K562 (cell line): ENCODE measurements around the gene ST3GAL3. TPM values are rescaled to one million over a fixed set of nuclear protein-coding genes. Genes with fewer than 3 reads are reported as not detected.
A peak's percentile ranks its signal among the peaks of the same experiment; 100 is the strongest.

Experiments
- BHLHE40 ChIP-seq: IDR thresholded peaks from 2 replicates; pipeline ENCODE4 v1.6.1; 2011; ENCODE audit warnings: low read length, improper control_type of control experiment
- COPS2 ChIP-seq: fragments of 450-650 bp; conservative IDR thresholded peaks from 2 replicates; pipeline ENCODE4 v1.6.1; 2016; ENCODE audit warnings: mild to moderate bottlenecking, moderate library complexity
- ESRRA ChIP-seq: fragments of 450-650 bp; IDR thresholded peaks from 2 replicates; pipeline ENCODE4 v1.6.1; 2014; ENCODE audit warnings: low read depth, mild to moderate bottlenecking, moderate library complexity, borderline replicate concordance
- HEY1 ChIP-seq: fragments of 250-450 bp; sonication (Bioruptor Pico); IDR thresholded peaks from 2 replicates; pipeline ENCODE4 v1.5.0; 2020; ENCODE audit warnings: mild to moderate bottlenecking, moderate library complexity, borderline replicate concordance
- MAZ ChIP-seq, 2 experiments: fragments of 450-650 bp in 1 of 2; sonication (generic) in 1 of 2; formaldehyde crosslinking; IDR thresholded peaks in 1 of 2; conservative IDR thresholded peaks in 1 of 2; 2 replicates each; pipeline versions ENCODE4 v1.4.0 to v1.5.0; 2020; ENCODE audit warnings: mild to moderate bottlenecking in 1 of 2, missing genetic modification reagents in 1 of 2
- PHF8 ChIP-seq: fragments of 200-600 bp; sonication (generic); IDR thresholded peaks from 2 replicates; pipeline ENCODE4 v1.6.1; 2012; ENCODE audit warnings: mixed run types, mild to moderate bottlenecking, inconsistent platforms, low read length, moderate library complexity, borderline replicate concordance
- SIN3A ChIP-seq, 2 experiments: fragments of 150-350 bp in 1 of 2; IDR thresholded peaks; 2 replicates each; pipeline ENCODE4 v1.6.1; 2011 to 2016; ENCODE audit warnings: borderline replicate concordance in 2 of 2, low read depth in 2 of 2, low read length in 2 of 2, mild to moderate bottlenecking in 2 of 2, moderate library complexity in 2 of 2; ENCODE audit not compliant: control insufficient read depth in 1 of 2
- STAG1 ChIP-seq: sonication (generic); formaldehyde crosslinking; IDR thresholded peaks from 2 replicates; pipeline ENCODE4 v1.5.0; 2020; ENCODE audit warnings: missing genetic modification reagents, borderline replicate concordance
- TBL1XR1 ChIP-seq, 2 experiments: IDR thresholded peaks; 2 replicates each; pipeline ENCODE4 v1.6.1; 2012; ENCODE audit warnings: improper control_type of control experiment in 2 of 2, low read length in 2 of 2, mild to moderate bottlenecking in 1 of 2
- TRIM28 ChIP-seq: fragments of 450-650 bp; IDR thresholded peaks from 2 replicates; pipeline ENCODE4 v1.6.1; 2017
- ZBTB17 ChIP-seq: fragments of 450-650 bp; formaldehyde crosslinking; IDR thresholded peaks from 2 replicates; pipeline ENCODE4 v1.4.0; 2020; ENCODE audit warnings: mild to moderate bottlenecking
- ZNF217 ChIP-seq: sonication (generic); formaldehyde crosslinking; IDR thresholded peaks from 2 replicates; pipeline ENCODE4 v1.8.0; 2022; ENCODE audit warnings: mild to moderate bottlenecking, missing genetic modification reagents
- polyA plus RNA-seq, 8 experiments: library from polyadenylated mRNA; depleted of rRNA in 4 of 8; stranded (reverse) in 5 of 8; unstranded in 3 of 8; fragments of >200 nt; fragmentation: Nextera tagmentation in 2 of 8; fragmentation: Illumina TruSeq in 1 of 8; extraction: Ambion mirVana in 2 of 8; extraction: Trizol in 1 of 8; gene quantifications; 2 replicates each; pipeline versions ENCODE4 v1.2.1 to v1.2.3, GENCODE V29; 2011 to 2014; ENCODE audit warnings: inconsistent platforms in 1 of 8, missing spikeins in 1 of 8
- total RNA-seq, 7 experiments: library from RNA; depleted of rRNA in 6 of 7; stranded (reverse); fragments of >200 nt in 6 of 7; fragmentation: Illumina TruSeq in 2 of 7; extraction: Trizol in 2 of 7; gene quantifications; 2 replicates each; pipeline versions ENCODE4 v1.2.1 to v1.2.3, GENCODE V29; 2011 to 2021; ENCODE audit warnings: low replicate concordance in 1 of 7
- TF ChIP-seq, protein P1 (sequence below): fragments of 450-650 bp; IDR thresholded peaks from 2 replicates; pipeline ENCODE4 v1.6.1; 2016; ENCODE audit warnings: mild to moderate bottlenecking, moderate library complexity

ST3GAL3 gene
- total and polyA plus RNA-seq, 9 of the 15 experiments (the other 6 are each of a cell fraction or from before 2014, with no cell fraction given), result 1.2 to 18.9 (median 11.0) TPM

DNA sequence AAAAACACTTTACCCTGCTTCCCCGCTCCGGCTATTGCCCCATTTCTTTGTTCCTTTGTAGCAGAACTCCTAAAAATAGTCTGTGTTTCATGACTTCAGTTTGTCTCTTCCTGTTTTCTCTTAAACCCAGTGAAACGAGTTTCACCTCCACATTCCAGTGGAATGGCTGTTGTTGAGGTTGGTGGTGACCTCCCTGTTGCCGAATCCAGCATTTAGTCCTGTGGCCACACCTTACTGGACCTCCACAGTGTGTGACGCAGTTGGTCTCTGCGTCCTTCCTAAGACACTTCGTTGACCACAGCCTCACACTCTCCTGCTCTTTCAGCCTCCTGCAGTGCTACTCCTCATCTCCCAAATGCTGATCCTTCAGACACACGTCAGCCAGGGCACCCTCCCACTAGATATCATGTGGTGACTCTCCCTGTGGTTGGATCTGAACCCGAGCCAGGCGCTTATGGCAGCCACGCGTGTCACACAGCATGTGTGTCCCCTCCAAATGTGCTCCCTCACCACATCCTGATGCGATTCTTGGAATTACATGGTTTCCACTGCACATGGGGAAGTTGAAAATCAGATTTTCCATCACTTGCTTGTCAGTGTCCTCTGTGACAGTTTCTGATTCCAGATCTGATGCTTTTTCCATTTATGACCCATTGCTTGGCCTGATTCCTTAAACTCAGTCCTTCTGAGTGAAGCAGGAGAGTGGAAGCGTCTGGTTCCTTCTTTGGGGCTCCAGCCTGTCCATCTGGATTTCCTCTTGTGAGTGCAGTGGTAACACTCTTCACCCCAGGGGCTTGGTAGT lies 127.1 kb downstream of the ST3GAL3 start (continued):
- TF ChIP-seq SIN3A (IDR thresholded peaks at IDR 0.05; ENCODE audit: borderline replicate concordance in 2 of 2, control insufficient read depth in 1 of 2, low read depth in 2 of 2, low read length in 2 of 2) (peak in 1 of 2 experiments; percentile 36; a peak in 1 of 4 replicates), COPS2 (no peak), STAG1 (no peak), PHF8 (peak; percentile 13; the same call in 1 of the 2 replicates), HEY1 (0 out of 2 replicates have a peak, but pooled peaks have one; percentile 66), ZBTB17 (CRISPR knock-in tag) (no peak; the same call in 1 of the 2 replicates), MAZ (CRISPR knock-in tag; conservative IDR thresholded peaks at IDR 0.05 in 1 of 2, IDR thresholded peaks at IDR 0.05 in 1 of 2) (peak in 1 of 2 experiments; percentile 34; a peak in 2 of 4 replicates), ZNF217 (CRISPR knock-in tag) (no peak), ESRRA (peak; percentile 67; the same call in 1 of the 2 replicates), BHLHE40 (peak; percentile 66), TRIM28 (no peak), TBL1XR1 (IDR thresholded peaks at IDR 0.05; ENCODE audit: low read length in 2 of 2) (0 out of 4 replicates have a peak, but pooled peaks have one; percentile 24 to 39)
- TF ChIP-seq, protein P1, sequence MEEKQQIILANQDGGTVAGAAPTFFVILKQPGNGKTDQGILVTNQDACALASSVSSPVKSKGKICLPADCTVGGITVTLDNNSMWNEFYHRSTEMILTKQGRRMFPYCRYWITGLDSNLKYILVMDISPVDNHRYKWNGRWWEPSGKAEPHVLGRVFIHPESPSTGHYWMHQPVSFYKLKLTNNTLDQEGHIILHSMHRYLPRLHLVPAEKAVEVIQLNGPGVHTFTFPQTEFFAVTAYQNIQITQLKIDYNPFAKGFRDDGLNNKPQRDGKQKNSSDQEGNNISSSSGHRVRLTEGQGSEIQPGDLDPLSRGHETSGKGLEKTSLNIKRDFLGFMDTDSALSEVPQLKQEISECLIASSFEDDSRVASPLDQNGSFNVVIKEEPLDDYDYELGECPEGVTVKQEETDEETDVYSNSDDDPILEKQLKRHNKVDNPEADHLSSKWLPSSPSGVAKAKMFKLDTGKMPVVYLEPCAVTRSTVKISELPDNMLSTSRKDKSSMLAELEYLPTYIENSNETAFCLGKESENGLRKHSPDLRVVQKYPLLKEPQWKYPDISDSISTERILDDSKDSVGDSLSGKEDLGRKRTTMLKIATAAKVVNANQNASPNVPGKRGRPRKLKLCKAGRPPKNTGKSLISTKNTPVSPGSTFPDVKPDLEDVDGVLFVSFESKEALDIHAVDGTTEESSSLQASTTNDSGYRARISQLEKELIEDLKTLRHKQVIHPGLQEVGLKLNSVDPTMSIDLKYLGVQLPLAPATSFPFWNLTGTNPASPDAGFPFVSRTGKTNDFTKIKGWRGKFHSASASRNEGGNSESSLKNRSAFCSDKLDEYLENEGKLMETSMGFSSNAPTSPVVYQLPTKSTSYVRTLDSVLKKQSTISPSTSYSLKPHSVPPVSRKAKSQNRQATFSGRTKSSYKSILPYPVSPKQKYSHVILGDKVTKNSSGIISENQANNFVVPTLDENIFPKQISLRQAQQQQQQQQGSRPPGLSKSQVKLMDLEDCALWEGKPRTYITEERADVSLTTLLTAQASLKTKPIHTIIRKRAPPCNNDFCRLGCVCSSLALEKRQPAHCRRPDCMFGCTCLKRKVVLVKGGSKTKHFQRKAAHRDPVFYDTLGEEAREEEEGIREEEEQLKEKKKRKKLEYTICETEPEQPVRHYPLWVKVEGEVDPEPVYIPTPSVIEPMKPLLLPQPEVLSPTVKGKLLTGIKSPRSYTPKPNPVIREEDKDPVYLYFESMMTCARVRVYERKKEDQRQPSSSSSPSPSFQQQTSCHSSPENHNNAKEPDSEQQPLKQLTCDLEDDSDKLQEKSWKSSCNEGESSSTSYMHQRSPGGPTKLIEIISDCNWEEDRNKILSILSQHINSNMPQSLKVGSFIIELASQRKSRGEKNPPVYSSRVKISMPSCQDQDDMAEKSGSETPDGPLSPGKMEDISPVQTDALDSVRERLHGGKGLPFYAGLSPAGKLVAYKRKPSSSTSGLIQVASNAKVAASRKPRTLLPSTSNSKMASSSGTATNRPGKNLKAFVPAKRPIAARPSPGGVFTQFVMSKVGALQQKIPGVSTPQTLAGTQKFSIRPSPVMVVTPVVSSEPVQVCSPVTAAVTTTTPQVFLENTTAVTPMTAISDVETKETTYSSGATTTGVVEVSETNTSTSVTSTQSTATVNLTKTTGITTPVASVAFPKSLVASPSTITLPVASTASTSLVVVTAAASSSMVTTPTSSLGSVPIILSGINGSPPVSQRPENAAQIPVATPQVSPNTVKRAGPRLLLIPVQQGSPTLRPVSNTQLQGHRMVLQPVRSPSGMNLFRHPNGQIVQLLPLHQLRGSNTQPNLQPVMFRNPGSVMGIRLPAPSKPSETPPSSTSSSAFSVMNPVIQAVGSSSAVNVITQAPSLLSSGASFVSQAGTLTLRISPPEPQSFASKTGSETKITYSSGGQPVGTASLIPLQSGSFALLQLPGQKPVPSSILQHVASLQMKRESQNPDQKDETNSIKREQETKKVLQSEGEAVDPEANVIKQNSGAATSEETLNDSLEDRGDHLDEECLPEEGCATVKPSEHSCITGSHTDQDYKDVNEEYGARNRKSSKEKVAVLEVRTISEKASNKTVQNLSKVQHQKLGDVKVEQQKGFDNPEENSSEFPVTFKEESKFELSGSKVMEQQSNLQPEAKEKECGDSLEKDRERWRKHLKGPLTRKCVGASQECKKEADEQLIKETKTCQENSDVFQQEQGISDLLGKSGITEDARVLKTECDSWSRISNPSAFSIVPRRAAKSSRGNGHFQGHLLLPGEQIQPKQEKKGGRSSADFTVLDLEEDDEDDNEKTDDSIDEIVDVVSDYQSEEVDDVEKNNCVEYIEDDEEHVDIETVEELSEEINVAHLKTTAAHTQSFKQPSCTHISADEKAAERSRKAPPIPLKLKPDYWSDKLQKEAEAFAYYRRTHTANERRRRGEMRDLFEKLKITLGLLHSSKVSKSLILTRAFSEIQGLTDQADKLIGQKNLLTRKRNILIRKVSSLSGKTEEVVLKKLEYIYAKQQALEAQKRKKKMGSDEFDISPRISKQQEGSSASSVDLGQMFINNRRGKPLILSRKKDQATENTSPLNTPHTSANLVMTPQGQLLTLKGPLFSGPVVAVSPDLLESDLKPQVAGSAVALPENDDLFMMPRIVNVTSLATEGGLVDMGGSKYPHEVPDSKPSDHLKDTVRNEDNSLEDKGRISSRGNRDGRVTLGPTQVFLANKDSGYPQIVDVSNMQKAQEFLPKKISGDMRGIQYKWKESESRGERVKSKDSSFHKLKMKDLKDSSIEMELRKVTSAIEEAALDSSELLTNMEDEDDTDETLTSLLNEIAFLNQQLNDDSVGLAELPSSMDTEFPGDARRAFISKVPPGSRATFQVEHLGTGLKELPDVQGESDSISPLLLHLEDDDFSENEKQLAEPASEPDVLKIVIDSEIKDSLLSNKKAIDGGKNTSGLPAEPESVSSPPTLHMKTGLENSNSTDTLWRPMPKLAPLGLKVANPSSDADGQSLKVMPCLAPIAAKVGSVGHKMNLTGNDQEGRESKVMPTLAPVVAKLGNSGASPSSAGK, result peak; percentile 47
